NCI-H2171 (cell line): Measurements from ENCODE around the gene ICE2.

Source experiments
- DNase-seq: peaks from one replicate; lab custom pipeline; 2025; lab: John Stamatoyannopoulos, UW

ICE2 gene

GRCh38 chr15:60370105-60370868 lies 108.7 kb downstream of the ICE2 start:
- no peak for DNase-seq

- no peak for DNase-seq
Measured at GRCh38 chr15:60369696-60370095, 109.2 kb downstream of the ICE2 start.
